Uterus (tissue), 4 donors: Measurements from ENCODE around the gene BRD9. TPM values are rescaled to one million over a fixed set of nuclear protein-coding genes. Genes with fewer than 3 reads are reported as not detected.
A peak's percentile ranks its signal among the peaks of the same experiment; 100 is the strongest.
"Not testable (repeated sequence)": the region's sequence is repeated elsewhere in the genome, so short reads cannot be mapped to it uniquely, and the experiment has no call there.

Experiments used
- DNase-seq, 2 donors: peaks; one replicate each; pipeline ENCODE4 v3.0.0-alpha.2; 2019 to 2020
- H3K27ac ChIP-seq, 2 donors: fragments of 200-600 bp; sonication (generic); 1 replicate in 1 of 2; 2 replicates in 1 of 2; pipeline ENCODE4 v1.5.1; 2016 to 2018
- H3K27me3 ChIP-seq, 2 donors: fragments of 200-600 bp; sonication (generic); one replicate each; pipeline ENCODE4 v1.5.1; 2018 to 2019; ENCODE audit warnings: control low read depth in 1 of 2
- H3K36me3 ChIP-seq, 2 donors: fragments of 200-600 bp; sonication (generic); one replicate each; pipeline ENCODE4 v1.5.1; 2019; ENCODE audit warnings: control low read depth in 1 of 2
- H3K4me1 ChIP-seq, 2 donors: fragments of 200-600 bp; sonication (generic); one replicate each; pipeline ENCODE4 v1.5.1; 2018 to 2019; ENCODE audit warnings: control low read depth in 1 of 2
- H3K4me3 ChIP-seq, 2 donors: fragments of 200-600 bp; sonication (generic); 1 replicate in 1 of 2; 2 replicates in 1 of 2; pipeline ENCODE4 v1.5.1; 2018 to 2019; ENCODE audit warnings: mild to moderate bottlenecking in 1 of 2
- H3K9me3 ChIP-seq, 2 donors: fragments of 200-600 bp; sonication (generic); one replicate each; pipeline ENCODE4 v1.5.1; 2019; ENCODE audit warnings: control low read depth in 1 of 2
- POLR2A ChIP-seq, 2 donors: fragments of 450-650 bp; IDR thresholded peaks; one replicate each; pipeline ENCODE4 v1.6.1; 2016; ENCODE audit warnings: antibody characterized with exemption in 2 of 2, mild to moderate bottlenecking in 1 of 2, moderate library complexity in 1 of 2
- intact Hi-C: fragments of 100-400 bp; cut with DNase I; formaldehyde crosslinking; loops from one replicate; pipeline ENCODE4 v1.15.1; 2023; ENCODE audit warnings: low total_unique reads
- total RNA-seq, 4 donors: library from RNA; depleted of rRNA in 3 of 4; stranded (reverse); fragments of >200 nt in 3 of 4; gene quantifications; one replicate each; pipeline versions ENCODE4 v1.1.0 to v1.2.4, GENCODE V29; 2014 to 2023
- TF ChIP-seq, protein P1 (sequence below), 4 experiments: fragments of 200-600 bp in 2 of 4; fragments of 450-650 bp in 2 of 4; sonication (generic) in 2 of 4; IDR thresholded peaks; one replicate each; pipeline ENCODE4 v1.5.1; 2016 to 2019; ENCODE audit warnings: antibody characterized with exemption in 4 of 4, mild to moderate bottlenecking in 2 of 4, moderate library complexity in 1 of 4
- donor health status: DM: yes; HTN: yes; CAD: no.

The BRD9 gene
- total RNA-seq, 4 donors from 2014 or later: 31.0 to 53.9 (median 44.2) TPM

DNA sequence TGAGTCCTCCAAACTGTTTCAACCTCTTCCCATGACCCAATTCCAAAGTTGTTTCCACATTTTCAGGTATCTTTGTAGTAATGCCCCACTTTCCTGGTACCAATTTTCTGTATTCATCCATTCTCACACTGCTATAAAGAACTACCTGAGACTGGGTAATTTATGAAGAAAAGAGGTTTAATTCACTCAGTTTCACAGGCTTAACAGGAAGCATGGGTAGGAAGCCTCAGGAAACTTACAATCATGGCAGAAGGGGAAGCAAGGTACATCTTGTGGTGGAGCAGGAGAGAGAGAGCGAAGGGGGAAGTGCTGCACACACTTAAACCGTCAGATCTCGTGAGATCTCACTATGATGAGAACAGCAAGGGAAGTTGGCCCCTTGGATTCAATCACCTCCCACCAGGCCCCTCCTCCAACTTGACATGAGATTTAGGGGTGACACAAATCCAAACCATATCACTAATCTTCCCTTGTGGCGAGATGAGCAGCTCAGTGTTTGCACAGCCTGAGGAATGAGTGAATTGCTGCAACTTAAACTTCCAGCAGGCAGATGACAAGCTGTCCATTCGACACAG, 43.0 kb upstream of the BRD9 start:
- no peaks in the 10 kb centered on the region for H3K4me1 ChIP-seq
- no peaks in the 10 kb centered on the region for H3K27me3 ChIP-seq
- H3K36me3 ChIP-seq: no peaks in the 10 kb centered on the region
- H3K4me3 ChIP-seq: no peak overlapping the region
- intact Hi-C loops: no loop called here
- peak in 1 of 2 donors; percentile 0 for DNase-seq
- H3K27ac ChIP-seq: no peak overlapping the region
- no peaks in the 10 kb centered on the region for H3K9me3 ChIP-seq
- TF ChIP-seq, protein P1, sequence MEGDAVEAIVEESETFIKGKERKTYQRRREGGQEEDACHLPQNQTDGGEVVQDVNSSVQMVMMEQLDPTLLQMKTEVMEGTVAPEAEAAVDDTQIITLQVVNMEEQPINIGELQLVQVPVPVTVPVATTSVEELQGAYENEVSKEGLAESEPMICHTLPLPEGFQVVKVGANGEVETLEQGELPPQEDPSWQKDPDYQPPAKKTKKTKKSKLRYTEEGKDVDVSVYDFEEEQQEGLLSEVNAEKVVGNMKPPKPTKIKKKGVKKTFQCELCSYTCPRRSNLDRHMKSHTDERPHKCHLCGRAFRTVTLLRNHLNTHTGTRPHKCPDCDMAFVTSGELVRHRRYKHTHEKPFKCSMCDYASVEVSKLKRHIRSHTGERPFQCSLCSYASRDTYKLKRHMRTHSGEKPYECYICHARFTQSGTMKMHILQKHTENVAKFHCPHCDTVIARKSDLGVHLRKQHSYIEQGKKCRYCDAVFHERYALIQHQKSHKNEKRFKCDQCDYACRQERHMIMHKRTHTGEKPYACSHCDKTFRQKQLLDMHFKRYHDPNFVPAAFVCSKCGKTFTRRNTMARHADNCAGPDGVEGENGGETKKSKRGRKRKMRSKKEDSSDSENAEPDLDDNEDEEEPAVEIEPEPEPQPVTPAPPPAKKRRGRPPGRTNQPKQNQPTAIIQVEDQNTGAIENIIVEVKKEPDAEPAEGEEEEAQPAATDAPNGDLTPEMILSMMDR (IDR thresholded peaks at IDR 0.05): no peak
- TF ChIP-seq POLR2A (IDR thresholded peaks at IDR 0.05): no peak

DNA sequence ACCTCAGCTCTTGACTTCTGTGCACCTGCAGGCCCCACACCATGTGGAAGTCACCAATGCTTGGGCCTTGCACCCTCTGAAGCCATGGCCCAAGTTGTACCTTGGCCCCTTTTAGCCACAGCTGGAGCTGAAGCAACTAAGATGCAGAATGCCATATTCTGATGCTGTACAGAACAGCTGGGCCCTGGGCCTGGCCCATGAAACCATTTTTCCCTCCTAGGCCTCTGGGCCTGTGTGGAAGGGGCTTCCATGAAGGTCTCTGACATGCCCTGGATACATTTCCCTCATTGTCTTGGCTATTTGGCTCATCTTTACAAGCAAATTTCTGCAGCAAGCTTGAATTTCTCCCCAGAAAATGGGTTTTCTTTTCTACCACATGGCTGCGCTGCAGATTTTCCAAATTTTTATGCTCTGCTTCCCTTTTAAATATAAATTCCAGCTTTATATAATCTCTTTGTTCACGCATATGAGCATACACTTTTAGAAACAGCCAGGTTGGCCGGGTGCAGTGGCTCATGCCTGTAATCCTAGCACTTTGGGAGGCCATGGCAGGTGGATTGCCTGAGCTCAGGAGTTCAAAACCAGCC, 41.9 kb upstream of the BRD9 start:
- H3K9me3 ChIP-seq, intact Hi-C loops, H3K4me1 ChIP-seq, H3K36me3 ChIP-seq, H3K4me3 ChIP-seq, H3K27ac ChIP-seq, H3K27me3 ChIP-seq: not testable (repeated sequence)
- peak in 1 of 2 donors; percentile 5 for DNase-seq

DNA sequence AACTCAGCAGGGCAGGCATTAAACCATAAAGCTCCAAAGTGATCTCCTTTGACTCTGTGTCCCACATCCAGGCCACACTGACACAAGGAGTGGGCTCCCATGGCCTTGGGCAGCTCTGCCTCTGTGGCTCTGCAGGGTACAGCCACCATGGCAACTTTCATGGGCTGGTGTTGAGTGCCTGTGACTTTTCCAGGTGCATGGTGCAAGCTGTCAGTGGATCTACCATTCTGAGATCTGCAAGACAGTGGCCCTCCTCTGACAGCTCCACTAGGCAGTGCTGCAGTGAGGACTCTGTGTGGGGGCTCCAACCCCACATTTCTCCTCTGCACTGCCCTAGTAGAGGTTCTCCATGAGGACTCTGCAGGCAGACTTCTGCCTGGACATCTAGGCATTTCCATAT, 41.4 kb upstream of the BRD9 start:
- H3K27me3 ChIP-seq, H3K9me3 ChIP-seq, H3K4me3 ChIP-seq, H3K36me3 ChIP-seq, intact Hi-C loops, H3K4me1 ChIP-seq, H3K27ac ChIP-seq: not testable (repeated sequence)
- DNase-seq: peak in 1 of 2 donors; percentile 9

DNA sequence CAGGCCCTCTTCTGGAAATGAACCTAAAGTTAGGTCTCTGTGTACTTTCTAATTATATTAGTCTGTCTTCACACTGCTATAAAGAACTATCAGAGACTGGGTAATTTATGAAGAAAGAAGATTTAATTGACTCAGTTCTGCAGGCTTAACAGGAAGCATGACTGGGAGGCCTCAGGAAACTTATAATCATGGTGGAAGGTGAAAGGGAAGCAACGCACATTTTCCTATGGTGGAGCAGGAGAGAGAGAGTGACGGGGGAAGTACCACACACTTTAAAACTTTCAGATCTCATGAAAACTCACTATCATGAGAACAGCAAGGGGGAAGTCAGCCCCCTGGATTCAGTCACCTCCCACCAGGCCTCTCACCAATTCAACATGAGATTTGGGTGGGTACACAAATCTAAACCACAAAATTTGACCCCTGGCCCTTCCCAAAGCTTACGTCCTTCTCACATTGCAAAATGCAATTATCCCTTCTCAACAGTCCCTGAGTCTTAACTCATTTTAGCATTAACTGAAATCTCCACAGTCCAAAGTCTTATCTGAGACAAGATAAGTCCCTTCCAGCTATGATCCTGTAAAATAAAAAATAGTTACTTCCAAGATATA, 40.8 kb upstream of the BRD9 start:
- no peak for TF ChIP-seq POLR2A (IDR thresholded peaks at IDR 0.05)
- TF ChIP-seq, protein P1 (IDR thresholded peaks at IDR 0.05): no peak
- intact Hi-C loops: no loop called here
- Histone ChIP-seq H3K4me3 (no peak overlapping the region), H3K27me3 (no peaks in the 10 kb centered on the region), H3K9me3 (no peaks in the 10 kb centered on the region), H3K4me1 (no peaks in the 10 kb centered on the region), H3K27ac (peak overlapping the region in 1 of 2 donors; percentile 15), H3K36me3 (no peaks in the 10 kb centered on the region)
- DNase-seq: peak in 1 of 2 donors; percentile 2

DNA sequence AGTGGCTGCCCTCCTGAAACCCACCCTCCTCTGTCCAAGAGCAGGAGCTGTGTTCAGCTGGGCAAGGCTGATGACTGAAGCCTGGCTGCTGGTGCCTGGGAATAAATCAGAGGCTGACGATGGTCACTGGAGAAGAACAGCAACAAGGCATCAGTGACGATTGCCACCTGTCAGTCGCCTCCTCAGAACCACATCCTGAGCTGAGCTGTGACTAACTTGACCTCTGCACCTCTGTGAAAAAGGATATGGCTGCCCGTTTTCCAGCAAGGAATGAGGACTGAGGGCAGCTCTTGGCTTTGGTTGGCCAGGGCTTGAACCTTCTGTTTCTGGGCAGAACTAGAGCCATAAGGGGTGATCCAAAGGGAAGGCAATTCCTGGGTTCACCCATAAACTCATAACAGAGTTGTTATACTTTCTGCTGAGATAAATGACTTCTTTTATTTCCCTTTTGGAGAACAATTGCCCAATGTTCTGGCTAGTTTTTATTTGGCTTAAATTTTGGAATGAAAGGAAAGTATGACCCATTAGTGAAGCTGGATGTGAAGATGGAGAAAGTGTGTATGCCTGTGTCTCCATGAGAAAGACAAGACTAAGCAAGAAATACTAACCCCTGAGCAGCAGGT, 40.1 kb upstream of the BRD9 start:
- Histone ChIP-seq H3K9me3 (no peaks in the 10 kb centered on the region), H3K4me3 (no peak overlapping the region), H3K27ac (no peak overlapping the region), H3K27me3 (no peaks in the 10 kb centered on the region), H3K36me3 (no peaks in the 10 kb centered on the region), H3K4me1 (no peaks in the 10 kb centered on the region)
- DNase-seq: peak in 1 of 2 donors; percentile 14
- intact Hi-C loops: no loop called here
- TF ChIP-seq POLR2A (IDR thresholded peaks at IDR 0.05): no peak
- TF ChIP-seq, protein P1 (IDR thresholded peaks at IDR 0.05): no peak

DNA sequence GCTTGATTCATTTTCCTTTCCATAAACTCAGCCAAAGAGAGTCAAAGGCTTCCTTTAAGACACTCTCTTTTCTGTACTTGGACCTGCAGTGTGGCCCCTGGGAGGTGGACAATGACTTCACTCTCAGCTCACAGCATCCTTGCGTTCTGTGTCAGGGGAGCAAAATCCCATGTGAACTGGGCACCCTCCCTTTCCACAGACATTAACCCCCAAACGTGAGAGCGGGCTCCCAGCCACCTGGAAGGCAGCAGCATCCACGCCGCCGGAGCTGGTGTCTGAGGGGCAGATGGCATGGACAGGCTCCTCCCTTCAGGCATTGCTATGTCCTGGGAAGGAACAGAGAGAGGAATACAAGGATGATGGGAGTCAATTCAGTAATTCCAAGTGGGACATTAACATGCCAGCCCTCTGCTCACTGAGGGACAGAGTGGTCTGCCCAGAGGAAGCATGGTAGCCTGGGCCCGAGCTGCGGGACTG, 39.6 kb upstream of the BRD9 start:
- DNase-seq: peak in 1 of 2 donors; percentile 12
- no peaks in the 10 kb centered on the region for H3K9me3 ChIP-seq
- no peaks in the 10 kb centered on the region for H3K27me3 ChIP-seq
- H3K27ac ChIP-seq: no peak overlapping the region
- H3K4me3 ChIP-seq: no peak overlapping the region
- intact Hi-C loops: no loop called here
- no peak for TF ChIP-seq POLR2A (IDR thresholded peaks at IDR 0.05)
- TF ChIP-seq, protein P1 (IDR thresholded peaks at IDR 0.05): no peak
- H3K4me1 ChIP-seq: no peaks in the 10 kb centered on the region
- H3K36me3 ChIP-seq: no peaks in the 10 kb centered on the region
